Activated CD4-positive, alpha-beta T cell treated with anti-CD3 and anti-CD28 coated beads for 1 hour (primary cell): ENCODE results near the gene ELFN2.
"Not testable (repeated sequence)": the region's sequence is repeated elsewhere in the genome, so short reads cannot be mapped to it uniquely, and the experiment has no call there.

ENCODE experiments used
- DNase-seq: peaks from one replicate; pipeline ENCODE4 v3.0.0-alpha.2; 2020

Gene ELFN2

DNA sequence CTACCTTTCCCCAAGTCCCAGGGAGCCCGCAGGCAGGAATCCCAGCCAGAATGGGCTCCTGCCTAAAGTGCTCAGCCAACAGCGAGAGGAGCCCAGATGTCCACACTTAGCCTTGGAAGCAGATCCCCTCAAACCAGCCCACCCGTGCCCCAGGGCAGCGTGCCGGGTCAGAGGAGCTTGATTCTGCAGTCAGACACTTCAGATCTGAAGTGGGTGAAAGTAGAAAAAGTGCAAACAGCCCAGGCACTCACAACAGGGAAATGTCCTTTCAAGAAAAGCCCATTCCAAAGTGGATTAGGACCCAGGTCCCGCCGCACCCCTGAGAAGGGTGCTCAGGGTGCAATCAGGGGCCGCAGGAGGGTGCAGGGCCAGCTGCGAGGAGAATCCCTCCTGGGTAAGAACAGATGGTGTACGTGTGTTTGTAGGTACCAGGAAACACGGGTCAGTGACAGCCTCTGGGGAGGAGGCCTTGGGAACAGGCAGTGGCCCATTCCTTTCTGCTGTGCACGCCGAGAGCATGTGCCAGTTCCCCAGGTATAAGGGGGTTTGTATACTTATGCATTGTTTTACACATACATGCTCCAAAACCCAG is 17.7 kb downstream of the ELFN2 start:
- DNase-seq: no peak

DNA sequence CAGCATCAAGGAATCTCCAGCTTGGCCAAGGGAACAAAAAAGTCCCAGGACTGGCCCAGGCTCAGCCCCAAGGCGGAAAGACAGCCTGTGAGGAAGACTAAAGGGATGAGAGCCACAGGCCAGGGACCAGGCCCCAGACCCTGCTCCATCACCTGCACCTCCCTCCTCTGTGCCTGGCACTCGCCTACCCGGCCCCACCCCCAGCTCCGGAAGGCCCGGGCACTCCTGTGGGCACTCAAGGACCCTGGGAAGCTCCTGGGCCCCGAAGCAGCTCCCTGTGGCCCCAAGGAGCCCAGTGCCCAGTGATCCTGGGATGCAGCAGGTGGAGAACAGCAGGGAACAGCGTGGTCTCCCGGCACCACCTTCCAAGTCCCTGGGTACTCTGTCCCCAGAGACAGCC is 18.2 kb downstream of the ELFN2 start:
- DNase-seq: no peak

DNA sequence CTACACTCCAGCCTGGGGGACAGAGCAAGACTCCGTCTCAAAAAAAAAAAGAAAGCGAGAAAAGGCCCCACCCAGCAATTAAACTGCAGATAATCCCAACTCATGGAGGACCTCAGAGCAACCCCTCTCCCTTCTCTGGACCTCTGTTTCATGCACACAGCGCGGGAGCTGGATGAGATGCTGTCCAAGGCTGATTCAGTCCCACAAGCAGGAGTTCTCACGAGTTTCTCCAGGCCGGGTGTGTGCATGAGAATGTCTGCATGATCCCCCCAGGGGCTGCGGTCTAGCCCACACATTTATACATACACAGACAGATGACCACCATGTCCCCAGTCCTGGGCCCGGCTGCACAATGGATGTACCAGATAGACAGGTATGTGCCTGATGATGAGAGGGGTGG is 19.4 kb downstream of the ELFN2 start:
- no peak for DNase-seq

DNA sequence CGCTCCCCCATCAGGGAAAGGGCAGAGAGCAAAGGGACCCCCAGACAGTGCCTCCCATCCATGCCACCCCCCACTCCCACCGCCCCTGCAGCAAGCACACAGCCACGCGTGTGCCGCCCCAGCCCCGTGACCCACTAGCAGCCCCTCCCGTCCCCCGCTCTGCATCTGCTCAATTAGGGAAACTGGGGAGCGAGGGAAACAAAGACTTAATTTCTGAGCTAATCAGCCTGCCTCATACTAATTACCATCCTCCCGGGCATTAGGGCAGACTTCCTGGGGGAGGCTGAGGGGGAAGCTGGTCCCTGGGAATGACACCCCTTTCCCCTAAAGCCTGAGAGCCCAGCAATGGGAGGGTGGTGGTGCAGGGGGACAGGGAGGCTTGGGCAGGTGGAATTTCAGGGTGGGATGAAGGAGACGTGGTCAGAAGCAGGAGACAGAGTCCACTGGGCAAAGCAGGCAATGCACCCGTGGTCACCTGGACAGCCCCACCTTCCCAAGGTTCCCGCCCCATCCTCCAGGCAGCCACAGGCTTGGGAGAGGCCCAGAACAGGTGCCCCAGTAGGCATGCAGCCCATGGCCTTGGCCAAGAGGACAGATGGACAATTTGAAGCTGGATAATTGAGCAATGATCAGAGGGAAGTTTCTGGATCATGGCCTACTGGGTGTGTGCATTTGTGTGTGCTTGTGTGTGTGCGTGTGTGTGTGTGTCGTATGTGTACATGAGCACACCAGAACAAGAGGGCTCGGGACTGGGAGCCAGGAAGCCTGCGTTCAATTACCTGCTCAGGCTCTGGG is 20.6 kb downstream of the ELFN2 start:
- no peak for DNase-seq

DNA sequence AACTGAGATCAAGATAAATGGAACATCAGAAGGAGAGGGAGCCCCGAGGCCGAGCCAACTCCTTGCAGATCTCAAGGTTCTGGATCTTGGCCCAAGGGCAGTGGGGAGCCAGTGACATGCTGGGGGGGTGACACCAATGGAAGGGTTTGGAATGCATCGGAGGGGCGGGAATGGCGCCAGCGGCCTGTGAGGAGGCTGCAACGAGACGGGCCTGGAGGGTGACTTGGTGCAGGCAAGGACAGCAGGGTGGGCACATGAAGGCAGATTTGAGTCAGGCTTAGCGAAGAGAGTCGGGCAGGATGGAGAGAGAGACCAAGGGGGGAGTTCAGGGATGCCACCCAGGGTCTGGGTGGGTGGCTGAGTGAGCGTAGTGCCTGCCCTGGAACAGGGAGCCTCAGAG is 23.2 kb downstream of the ELFN2 start:
- DNase-seq: no peak

DNA sequence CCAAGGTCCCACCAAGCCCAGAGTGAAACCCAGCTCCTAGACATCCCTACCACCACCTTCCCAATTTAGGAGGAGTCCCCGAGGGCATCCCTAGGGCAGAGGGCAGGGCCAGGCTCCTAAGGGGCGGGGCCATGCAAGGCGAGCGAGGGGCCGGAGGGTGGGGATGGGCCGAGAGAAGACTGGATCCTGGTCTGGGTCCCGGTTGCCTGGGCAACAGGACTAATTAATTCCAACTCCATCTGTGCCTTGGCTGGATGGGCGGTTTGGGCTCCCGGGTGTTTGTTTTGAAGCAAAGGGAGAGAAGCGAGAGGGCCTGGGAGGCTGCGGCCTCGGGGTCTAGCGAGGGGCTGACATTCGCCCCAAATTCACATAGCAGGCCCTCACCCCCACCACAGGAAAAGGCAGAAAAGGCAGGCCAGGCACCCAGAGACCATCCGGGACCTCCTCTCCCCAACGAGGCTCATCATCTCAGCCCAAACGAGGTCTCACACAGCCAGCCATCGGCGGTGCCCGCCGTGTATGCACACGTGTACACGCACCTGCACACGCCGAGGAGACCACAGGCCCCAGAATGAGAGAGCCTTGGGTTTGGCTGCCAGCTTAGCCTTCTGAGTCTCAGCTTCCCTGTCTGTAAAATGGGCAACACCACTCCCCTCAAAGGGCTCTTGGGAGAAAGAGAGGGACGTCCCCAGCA is 23.9 kb downstream of the ELFN2 start:
- DNase-seq: no peak

DNA sequence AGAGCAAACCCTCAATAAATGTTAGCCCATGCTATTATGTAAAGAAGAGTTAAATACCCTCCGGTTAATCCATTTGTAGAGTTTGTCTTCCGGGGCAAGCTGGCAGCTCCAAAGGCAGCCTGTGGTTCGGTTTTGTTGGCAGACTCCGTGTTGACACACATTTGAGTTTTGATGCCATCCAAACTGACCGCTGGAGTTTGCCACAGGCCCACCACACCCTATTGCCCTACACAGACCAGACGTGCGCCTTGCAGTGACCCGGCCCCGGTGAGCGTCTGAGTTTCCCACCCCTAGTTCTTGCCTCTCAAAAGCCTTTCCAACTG is 25.1 kb downstream of the ELFN2 start:
- DNase-seq: no peak

DNA sequence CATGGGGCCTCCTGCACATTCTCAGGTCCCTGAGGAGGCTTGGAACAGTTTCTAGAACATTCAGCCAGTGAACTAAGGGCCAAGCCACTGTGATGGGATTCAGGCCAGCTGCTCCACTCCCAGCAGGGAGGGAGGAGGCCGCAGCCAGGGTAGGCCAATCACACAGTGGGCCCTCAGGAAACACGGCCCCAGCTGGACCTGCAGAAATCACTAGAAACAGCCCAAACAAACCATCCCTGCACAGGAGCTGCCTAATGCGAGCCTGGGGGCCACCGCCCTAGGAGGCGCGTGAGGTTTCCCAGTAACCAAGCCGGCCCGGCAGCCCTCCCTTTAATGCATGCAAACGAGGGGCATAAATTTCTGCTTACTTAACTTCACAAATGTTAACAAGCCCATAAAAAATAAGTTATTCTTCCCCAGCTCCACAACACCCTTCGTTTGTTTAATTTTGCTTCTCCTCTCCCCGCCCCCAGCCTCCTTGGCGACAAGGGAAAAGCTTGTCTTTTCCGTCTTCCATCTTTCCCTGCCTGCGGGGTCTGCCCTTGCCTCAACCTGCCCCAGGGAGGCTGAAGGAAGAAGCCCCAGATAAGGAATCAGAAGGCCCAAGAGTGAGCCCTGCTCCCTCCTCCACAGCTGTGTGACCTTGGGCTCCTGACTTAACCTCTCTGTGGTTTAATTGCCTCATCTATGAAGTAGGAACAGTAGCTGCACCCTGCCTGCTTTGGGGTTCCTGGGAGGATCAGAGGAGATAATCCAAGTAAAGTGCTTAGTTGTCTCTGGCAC is 25.7 kb downstream of the ELFN2 start:
- DNase-seq: no peak

DNA sequence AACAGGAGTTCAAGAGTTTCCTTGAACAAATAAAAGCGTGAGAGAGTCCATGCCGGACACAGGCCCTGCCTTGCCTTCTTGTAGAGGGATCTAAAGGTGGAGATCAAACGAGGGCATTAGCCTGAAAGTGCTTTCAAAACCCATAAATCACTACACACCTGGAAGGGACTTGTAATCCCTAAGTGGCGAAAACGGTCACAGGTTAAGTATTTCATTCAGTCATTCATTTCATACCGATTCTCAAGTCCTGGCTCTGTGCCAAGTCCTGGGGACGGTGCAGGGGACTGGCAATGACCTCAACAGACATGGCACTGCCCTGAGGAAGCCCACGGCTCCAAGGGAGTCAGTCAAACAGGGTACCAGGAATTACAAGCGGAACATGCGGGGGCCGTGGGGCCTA is 26.6 kb downstream of the ELFN2 start:
- no peak for DNase-seq

DNA sequence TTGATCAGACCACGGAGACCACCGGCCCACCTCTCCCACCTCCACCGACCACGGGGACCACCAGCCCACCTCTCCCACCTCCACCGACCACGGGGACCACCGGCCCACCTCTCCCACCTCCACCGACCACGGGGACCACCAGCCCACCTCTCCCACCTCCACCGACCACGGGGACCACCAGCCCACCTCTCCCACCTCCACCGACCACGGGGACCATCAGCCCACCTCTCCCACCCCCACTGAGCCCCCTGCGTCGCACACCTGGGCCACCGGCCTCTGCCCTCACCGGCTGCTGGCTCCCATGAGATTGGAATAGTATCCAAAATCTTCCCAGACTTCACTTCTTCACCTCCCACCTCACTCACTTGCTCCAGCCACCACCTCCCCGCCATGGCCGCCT is 27.8 kb downstream of the ELFN2 start:
- not testable (repeated sequence) for DNase-seq

DNA sequence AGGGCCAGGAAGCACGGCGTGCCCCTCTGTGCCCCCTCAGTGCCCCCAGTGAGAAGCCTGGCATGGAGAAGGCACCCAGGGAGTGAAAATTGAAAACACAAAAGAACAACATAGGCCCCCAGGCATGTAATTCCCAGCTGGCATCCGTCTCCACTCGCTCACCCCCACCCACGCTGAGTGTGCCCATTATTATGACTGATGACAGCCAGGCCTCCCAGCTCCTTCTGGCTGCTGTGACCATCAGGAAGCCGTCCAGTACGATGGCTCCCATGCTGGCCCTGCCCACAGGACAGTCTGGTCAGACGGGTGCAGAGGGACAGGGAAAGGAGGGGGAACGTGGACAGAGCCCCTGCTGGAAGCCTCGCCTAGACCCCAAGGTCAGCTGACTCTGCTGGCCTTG is 30.1 kb downstream of the ELFN2 start:
- no peak for DNase-seq

DNA sequence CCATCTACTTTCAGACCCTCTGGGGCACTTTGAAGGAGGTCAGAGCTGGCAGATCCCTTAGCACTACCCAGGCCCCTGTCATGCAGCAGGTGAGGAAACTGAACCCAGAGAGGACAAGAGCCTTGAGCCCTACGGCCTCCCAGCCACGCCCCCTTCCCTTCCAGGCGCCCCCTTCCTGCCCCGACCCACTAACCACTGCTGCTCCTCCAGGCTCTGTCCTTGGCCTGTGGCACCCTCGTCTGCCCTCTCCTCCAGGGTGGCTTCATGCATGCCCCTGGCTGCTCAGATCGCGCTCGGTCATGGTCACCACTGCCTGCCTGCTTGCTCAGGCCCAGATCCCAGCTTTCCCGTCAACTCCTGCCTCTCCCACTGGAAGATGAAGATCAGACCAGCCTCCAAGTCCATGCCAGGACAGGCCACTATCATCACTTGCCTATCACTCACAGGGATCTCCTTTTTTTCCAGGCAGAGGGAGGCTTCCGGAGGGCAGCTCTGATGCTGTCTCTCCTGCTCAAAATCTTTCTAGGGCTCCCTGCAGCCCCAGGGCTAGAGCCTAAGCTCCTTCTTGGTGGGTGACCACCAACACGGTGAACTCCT is 30.7 kb downstream of the ELFN2 start:
- no peak for DNase-seq

DNA sequence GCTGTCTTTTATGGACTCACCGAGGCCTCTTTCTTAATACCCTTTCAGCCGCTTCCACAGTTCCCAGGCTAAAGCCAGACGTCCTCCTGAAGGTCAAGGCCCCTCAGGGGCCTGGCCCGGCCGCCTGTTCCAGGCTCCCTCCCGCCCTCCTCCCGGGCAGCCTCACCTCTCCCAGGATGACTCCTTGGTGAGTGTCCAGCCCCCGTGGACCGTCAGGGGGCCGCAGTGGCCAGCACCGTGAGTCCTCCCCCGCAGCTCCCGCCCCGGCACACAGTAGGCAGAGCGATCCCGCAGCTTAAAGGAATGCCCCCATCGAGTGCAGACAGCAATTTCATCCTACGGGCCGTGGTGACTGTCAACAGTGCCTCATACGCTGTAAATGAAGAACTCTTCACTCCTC is 32.9 kb downstream of the ELFN2 start:
- DNase-seq: no peak

DNA sequence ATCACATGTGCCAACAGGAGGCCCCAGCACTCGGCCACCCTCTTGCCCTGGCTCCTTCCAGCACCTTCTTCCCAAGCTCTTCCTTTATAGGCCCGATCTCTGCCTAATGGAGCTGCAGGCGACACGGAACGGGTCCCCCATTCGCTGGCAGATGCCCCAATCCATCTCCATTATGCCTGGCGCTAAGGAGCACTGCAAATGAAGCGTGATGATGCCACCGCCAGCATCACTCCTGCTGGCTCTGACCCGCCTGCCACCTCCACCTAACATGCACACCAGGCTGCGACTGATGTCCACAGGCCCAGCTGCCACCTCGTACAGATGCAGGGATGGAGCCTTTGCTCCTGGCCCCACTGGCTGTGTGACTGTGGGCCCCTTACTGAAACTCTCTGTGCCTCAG is 33.5 kb downstream of the ELFN2 start:
- DNase-seq: no peak

DNA sequence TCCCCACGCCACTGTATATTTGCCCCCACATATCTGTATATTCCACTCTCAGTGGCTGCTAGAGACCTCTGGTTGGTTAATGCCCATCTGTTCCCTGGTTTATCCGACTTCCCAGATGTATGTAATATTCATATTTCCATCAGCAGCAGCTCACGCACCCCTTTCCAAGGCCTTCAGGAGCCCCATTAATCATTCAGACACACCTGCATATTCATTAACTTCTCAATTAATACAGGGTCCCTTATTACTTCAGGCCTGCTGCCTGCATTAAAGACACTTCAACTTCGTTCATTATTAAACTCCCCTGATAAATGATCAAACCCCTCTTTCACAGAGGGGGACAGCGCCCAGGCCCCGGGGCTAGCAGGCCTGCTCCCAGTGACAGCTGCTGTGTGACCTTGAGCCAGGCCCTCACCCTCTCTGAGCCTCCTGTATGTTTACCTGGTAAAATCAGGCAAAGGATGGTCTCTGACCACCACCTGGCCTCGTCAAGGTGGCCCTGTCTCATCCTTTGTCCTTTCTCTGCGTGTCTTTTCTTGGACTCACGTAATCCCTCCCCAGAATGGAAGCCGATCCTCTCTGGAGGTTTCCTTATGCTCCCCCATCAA is 34.5 kb downstream of the ELFN2 start:
- DNase-seq: no peak

DNA sequence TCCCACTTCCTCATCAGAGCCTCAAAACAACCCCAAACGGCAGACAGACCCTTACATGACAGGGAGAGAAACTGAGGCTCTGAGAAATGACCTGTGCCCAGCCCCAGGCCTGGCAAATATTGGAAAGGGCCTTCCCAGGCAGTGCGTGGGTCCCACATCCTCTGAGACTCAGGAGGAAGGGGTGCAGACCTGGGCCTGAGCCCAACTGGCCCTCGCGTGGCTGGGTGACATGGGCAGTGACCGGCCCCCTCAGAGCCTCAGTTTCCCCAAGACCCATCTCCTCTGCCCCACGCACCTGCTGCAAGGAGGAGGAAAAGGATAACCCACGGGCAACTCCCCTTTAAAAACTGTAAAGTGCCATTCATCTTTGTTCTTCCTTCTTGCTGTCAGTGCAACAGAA is 35.6 kb downstream of the ELFN2 start:
- DNase-seq: no peak

DNA sequence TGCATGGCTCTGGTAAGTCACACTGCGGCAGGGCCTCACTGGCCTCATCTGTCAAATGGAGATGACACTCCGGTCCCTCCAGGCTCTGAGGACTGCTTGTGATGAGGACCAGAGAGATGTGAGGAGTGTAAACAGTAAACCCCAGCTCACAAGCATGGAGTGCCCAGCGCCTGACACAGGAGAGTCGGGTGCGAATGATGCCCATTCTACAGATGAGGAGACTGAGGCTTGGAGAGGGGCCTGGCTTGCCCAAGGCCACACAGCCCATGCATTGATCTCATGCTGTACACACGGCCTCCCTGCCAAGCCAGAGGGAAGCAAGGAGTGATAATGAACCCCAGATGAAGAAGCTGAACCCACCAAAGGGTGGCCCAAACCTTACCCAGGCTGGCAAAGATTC is 37.2 kb downstream of the ELFN2 start:
- DNase-seq: no peak

DNA sequence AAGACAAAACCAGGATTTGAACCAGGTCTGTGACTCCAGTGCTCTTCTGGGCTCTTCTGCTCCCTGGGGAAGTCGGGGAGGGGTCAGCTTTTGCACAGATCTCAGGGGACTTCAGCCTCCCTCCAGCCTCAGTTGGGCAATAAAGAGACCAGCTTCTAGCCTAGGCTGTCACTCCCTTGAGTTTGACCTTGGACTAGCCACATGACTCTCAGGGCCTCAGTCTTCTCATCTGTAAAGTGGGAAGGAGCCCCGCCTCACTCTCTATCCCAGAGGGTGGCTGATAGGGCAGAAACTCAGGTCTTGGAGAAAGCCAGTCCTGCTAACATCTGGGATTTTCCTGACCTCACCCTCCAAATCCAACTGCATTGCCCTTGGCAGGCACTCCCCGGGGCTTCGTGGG is 38.7 kb downstream of the ELFN2 start:
- no peak for DNase-seq

DNA sequence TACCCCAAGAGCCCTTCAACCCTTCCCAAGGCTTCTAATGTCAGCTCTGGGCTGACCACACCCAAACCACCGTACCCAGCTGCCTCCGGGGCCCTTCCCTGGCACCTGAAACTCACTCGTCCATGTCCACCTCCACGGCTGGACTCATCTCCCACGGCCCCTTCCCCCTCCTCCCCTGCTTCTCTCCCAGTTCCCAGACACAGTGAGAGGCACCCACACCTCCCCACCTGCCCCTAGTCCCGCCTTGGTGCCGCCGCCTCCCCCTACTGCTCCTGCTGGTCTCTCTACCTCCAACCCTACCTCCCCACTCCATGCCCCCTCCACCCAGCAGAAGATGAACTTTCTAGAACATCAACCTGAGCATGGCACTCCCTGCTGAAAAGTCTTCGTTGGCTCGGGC is 39.5 kb downstream of the ELFN2 start:
- no peak for DNase-seq

DNA sequence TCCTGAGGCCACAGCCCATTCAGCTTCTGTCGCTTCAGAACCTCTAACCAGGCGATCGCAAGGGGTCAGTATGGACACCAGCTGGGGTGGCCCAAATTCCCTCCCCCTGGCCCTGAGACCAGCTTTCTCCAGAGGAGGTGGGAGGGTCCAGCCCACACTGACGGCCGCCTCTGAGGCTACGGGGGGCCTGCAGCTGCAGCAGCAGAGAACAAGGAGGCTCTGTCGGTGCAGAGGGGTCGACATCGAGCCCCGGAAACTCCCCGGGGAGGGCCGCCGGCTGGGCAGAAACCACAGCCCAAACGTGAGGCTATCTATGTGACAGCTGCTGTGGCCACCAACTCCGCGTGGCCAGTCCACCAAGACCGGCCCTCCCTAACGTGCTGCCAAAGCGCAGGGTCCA is 40.8 kb downstream of the ELFN2 start:
- DNase-seq: no peak

DNA sequence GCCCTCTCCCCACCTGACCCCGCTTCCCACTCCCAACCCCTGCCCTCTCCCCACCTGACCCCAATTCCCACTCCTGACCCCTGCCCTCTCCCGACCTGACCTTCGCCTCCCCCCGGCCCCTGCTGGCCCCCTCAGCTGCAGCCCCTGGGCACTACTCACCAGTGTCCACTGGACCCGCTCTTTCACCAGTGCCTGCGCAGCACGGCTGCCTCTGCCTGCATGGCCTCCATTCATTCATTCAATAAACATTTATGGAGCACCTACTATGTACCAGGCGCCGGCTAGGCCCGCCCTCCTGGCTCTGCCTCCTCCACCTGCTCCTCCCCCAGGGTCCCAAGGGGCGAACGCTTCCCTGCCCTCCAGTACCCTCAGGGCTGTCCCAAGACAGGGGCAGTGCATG is 42.6 kb downstream of the ELFN2 start:
- DNase-seq: no peak

DNA sequence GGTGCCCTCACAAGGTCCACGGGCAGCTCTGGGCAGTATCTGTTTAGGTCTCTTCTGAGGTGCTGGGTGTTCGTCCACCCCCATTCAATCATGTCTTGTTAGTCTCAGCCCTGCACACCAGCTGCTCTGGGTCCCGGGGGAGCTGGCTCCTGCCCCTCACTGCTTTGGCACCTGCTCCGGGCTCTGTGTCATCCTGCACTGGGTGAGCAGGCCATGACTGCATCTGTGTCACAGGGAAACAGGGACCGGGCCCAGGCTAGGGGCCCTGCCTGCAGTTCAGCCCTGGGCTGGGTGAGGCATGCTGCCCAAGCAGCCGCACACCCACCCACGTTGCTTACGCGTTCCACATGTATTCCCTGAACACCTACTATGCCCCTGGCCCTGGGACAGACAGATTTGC is 43.9 kb downstream of the ELFN2 start:
- no peak for DNase-seq

DNA sequence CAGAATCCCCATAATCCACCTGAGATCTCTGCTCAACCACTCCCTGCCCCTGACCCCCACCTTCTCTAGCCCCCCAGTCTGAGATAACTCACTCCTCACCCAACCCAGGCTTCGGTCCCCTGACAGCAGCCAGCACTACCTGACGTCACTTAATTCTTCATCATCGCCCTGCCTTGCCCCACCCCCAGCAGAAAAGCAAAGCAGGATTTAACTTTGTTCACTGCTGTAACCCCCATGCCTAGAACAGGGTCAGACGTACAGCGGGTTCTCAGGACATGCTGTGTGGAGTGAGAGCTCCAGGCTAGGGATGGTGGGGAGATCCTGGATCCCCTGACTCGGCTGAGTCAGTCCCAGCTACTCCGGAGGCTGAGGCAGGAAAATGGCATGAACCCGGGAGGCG is 45.8 kb downstream of the ELFN2 start:
- no peak for DNase-seq
